ENCODE results near the gene LDHB. TPM values are rescaled to one million over a fixed set of nuclear protein-coding genes. Genes with fewer than 3 reads are reported as not detected.

LDHB gene
- total RNA-seq, 1 donor from 2014 or later = 627 TPM

DNA sequence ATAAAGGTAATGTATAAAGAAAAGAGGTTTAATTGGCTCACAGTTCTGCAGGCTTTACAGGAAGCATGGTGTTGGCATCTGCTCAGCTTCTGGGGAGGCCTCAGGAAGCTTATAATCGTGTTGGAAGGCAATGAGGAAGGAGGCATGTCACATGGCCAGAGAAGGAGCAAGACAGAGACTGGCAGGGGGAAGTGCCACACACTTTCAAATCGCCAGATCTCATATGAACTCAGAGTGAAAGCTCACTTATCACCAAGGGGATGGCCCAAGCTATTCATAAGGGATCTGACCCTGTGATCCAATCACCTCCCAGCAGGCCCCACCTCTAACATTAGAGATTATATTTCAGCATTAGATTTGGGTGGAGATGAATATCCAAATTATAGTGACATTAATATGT lies 26.3 kb downstream of the LDHB start:
- no peak for TF ChIP-seq CTCF (IDR thresholded peaks at IDR 0.05)
- DNase-seq (ENCODE audit: extremely low spot score, unreplicated experiment) = no peak
- peaks cover 20% of the 10 kb centered on the region for H3K36me3 Mint-ChIP-seq (ENCODE audit: unreplicated experiment)
- no peak overlapping the region for H3K4me3 Mint-ChIP-seq (ENCODE audit: unreplicated experiment)
- H3K27me3 Mint-ChIP-seq (ENCODE audit: unreplicated experiment) = no peaks in the 10 kb centered on the region
- no peaks in the 10 kb centered on the region for H3K9me3 Mint-ChIP-seq (ENCODE audit: unreplicated experiment)
- H3K27ac Mint-ChIP-seq (ENCODE audit: unreplicated experiment) = no peak overlapping the region
- no peaks in the 10 kb centered on the region for H3K4me1 Mint-ChIP-seq (ENCODE audit: unreplicated experiment)

GRCh38 chr12:21627924-21628323 lies 29.7 kb downstream of the LDHB start:
- H3K36me3 Mint-ChIP-seq (ENCODE audit: unreplicated experiment) = peaks cover 3% of the 10 kb centered on the region
- no peak for TF ChIP-seq CTCF (IDR thresholded peaks at IDR 0.05)
- no peak for DNase-seq (ENCODE audit: extremely low spot score, unreplicated experiment)
- peaks cover 6% of the 10 kb centered on the region for H3K9me3 Mint-ChIP-seq (ENCODE audit: unreplicated experiment)
- no peaks in the 10 kb centered on the region for H3K4me1 Mint-ChIP-seq (ENCODE audit: unreplicated experiment)
- H3K4me3 Mint-ChIP-seq (ENCODE audit: unreplicated experiment) = no peak overlapping the region
- H3K27me3 Mint-ChIP-seq (ENCODE audit: unreplicated experiment) = no peaks in the 10 kb centered on the region
- no peak overlapping the region for H3K27ac Mint-ChIP-seq (ENCODE audit: unreplicated experiment)

DNA sequence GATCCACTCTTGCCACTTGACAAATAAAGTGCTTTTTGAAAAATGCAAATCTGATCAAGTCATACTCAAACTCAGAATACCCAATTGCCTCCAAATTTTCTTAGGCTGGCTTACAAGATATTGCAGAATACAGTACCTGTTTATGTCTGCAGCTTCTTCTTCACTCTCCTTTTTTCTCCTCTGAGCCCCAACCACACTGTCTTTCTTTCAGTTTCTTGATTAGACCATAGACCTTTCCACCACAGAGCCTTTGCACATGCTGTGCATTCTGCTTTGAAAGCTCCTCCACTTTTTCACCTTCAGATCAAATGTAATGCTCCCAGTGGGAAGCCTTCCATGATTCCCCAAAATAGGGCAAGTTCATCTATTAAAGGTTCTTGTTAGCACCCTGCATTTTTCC lies 39.1 kb downstream of the LDHB start:
- H3K27ac Mint-ChIP-seq (ENCODE audit: unreplicated experiment) = no peak overlapping the region
- DNase-seq (ENCODE audit: extremely low spot score, unreplicated experiment) = no peak
- H3K36me3 Mint-ChIP-seq (ENCODE audit: unreplicated experiment) = no peaks in the 10 kb centered on the region
- no peaks in the 10 kb centered on the region for H3K4me1 Mint-ChIP-seq (ENCODE audit: unreplicated experiment)
- no peak overlapping the region for H3K4me3 Mint-ChIP-seq (ENCODE audit: unreplicated experiment)
- no peak for TF ChIP-seq CTCF (IDR thresholded peaks at IDR 0.05)
- no peaks in the 10 kb centered on the region for H3K9me3 Mint-ChIP-seq (ENCODE audit: unreplicated experiment)
- peaks cover 15% of the 10 kb centered on the region for H3K27me3 Mint-ChIP-seq (ENCODE audit: unreplicated experiment)

DNA sequence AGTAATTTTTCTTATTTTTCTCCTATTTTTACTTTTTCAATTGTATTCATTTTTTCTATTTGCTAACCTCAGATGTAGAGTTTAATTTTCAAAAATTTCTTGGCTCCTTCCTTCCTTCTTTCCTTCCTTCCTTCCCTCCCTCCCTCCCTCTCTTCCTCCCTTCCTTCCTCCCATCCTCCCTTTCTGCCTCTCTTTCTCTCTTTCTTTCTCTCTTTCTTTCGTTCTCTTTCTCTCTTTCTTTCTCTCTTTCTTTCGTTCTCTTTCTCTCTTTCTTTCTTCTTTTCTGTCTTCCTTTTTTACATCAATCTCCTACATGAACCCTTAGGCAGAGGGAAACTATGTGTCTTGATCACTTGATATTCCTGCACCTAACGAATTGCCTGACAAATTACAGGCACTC lies 40.6 kb downstream of the LDHB start:
- Mint-ChIP-seq H3K27me3 (ENCODE audit: unreplicated experiment) (peaks cover 15% of the 10 kb centered on the region), H3K4me1 (ENCODE audit: unreplicated experiment) (no peaks in the 10 kb centered on the region), H3K27ac (ENCODE audit: unreplicated experiment) (no peak overlapping the region), H3K4me3 (ENCODE audit: unreplicated experiment) (no peak overlapping the region), H3K9me3 (ENCODE audit: unreplicated experiment) (no peaks in the 10 kb centered on the region), H3K36me3 (ENCODE audit: unreplicated experiment) (no peaks in the 10 kb centered on the region)
- no peak for DNase-seq (ENCODE audit: extremely low spot score, unreplicated experiment)
- TF ChIP-seq CTCF (IDR thresholded peaks at IDR 0.05) = no peak

- H3K4me3 Mint-ChIP-seq (ENCODE audit: unreplicated experiment) = no peak overlapping the region
- no peaks in the 10 kb centered on the region for H3K4me1 Mint-ChIP-seq (ENCODE audit: unreplicated experiment)
- no peak overlapping the region for H3K27ac Mint-ChIP-seq (ENCODE audit: unreplicated experiment)
Observed at GRCh38 chr12:21615431-21615830, 42.2 kb downstream of the LDHB start.

More at GRCh38 chr12:21615431-21615830, 42.2 kb downstream of the LDHB start:
- Mint-ChIP-seq H3K9me3 (ENCODE audit: unreplicated experiment) (no peaks in the 10 kb centered on the region), H3K36me3 (ENCODE audit: unreplicated experiment) (no peaks in the 10 kb centered on the region), H3K27me3 (ENCODE audit: unreplicated experiment) (peaks cover 15% of the 10 kb centered on the region)
- no peak for TF ChIP-seq CTCF (IDR thresholded peaks at IDR 0.05)
- no peak for DNase-seq (ENCODE audit: extremely low spot score, unreplicated experiment)

All from osteocyte (in vitro differentiated cells).